HG02885 (cell line): ENCODE data around the gene SEMA3B.
"Not testable (repeated sequence)": the region's sequence is repeated elsewhere in the genome, so short reads cannot be mapped to it uniquely, and the experiment has no call there.

ENCODE experiments used
- ATAC-seq: cut with Tn5 transposase; IDR thresholded peaks from one replicate; pipeline ENCODE4 v1.9.1; 2021; ENCODE audit warnings: mild to moderate bottlenecking; ENCODE audit not compliant: unreplicated experiment, poor library complexity

SEMA3B gene

GRCh38 chr3:50270422-50271224 lies 1.7 kb downstream of the SEMA3B start:
- no peak for ATAC-seq

- ATAC-seq, result no peak
Observed at GRCh38 chr3:50271314-50271936, 2.5 kb downstream of the SEMA3B start.

GRCh38 chr3:50272538-50272910 lies 3.6 kb downstream of the SEMA3B start:
- ATAC-seq, result not testable (repeated sequence)

- ATAC-seq, result peak; percentile 86
Observed at GRCh38 chr3:50272911-50273688, 4.2 kb downstream of the SEMA3B start.

- ATAC-seq, result no peak
Observed at GRCh38 chr3:50273689-50274065, 4.7 kb downstream of the SEMA3B start.

GRCh38 chr3:50274371-50275104 lies 5.6 kb downstream of the SEMA3B start:
- ATAC-seq, result no peak

GRCh38 chr3:50275141-50275995 lies 6.4 kb downstream of the SEMA3B start:
- no peak for ATAC-seq

GRCh38 chr3:50275996-50276761 lies 7.2 kb downstream of the SEMA3B start:
- ATAC-seq, result no peak

- ATAC-seq, result no peak
Observed at GRCh38 chr3:50276762-50277101, 7.8 kb downstream of the SEMA3B start.

- no peak for ATAC-seq
Observed at GRCh38 chr3:50278123-50278879, 9.4 kb downstream of the SEMA3B start.

GRCh38 chr3:50278880-50279224 lies 9.9 kb downstream of the SEMA3B start, which contains the start of gene LSMEM2:
LSMEM2 (plus strand) TSS chr3:50279087; CDS start chr3:50279114, 27 bp downstream.
- no peak for ATAC-seq

GRCh38 chr3:50279255-50280016 lies 10.5 kb downstream of the SEMA3B start:
- no peak for ATAC-seq

GRCh38 chr3:50284121-50284520 lies 15.2 kb downstream of the SEMA3B start:
- not testable (repeated sequence) for ATAC-seq

- no peak for ATAC-seq
Observed at GRCh38 chr3:50286322-50287227, 17.6 kb downstream of the SEMA3B start.

- ATAC-seq, result no peak
Observed at GRCh38 chr3:50287262-50287661, 18.3 kb downstream of the SEMA3B start.

- ATAC-seq, result no peak
Observed at GRCh38 chr3:50288387-50289007, 19.6 kb downstream of the SEMA3B start.
